DMS114 treated with DMSO at 0.1 percent for 48 hours (cell line): ENCODE data around the gene SCN7A.
"Not testable (repeated sequence)": the region's sequence is repeated elsewhere in the genome, so short reads cannot be mapped to it uniquely, and the experiment has no call there.

Experiments used
- DNase-seq: peaks from one replicate; lab custom pipeline; 2025; ENCODE audit not compliant: unreplicated experiment; lab: John Stamatoyannopoulos, UW

The SCN7A gene

GRCh38 chr2:166494140-166494624, at the start of gene SCN7A:
TSS of gene SCN7A (minus strand) at chr2:166494249. CDS start at chr2:166477696, 16,553 bp downstream.
- DNase-seq = no peak

DNA sequence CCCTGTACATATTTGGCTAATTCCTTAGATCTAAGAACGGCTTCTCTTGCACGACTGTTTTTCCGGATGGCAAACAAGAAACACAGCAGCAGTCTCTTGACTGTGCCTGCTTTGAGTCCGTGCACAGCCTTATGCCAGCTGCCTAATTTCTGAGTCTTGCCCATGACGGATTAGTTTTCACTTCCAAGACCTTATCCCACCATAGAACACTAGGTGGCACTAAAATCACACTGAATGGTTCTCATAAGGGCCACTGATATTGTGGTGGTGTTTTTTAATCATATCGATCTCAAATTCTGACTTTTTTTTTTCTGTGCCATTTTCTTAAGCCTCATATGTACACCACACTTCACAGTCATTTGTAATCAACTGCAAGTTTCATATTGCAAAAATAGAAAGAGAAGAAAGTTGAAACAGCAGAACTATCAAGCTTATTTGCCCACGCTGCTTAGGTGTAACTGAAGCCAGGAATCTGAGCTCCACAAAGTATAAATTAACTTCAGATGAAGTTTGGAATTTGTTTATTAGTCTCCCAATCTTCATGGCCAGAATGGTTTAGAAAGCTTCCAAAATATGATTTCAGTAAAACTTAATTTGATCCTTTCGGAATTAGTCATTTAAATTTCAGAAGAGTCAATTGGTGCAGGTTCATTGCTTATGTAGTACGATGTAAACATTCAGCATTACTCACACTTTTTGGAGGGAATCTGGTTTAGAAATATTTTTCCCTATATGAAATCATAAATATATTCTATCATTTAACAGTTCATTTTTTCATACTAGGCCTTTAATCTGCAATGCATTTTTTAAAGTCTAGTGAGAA, 45.5 kb upstream of the SCN7A start:
- peak; percentile 21 for DNase-seq

- no peak for DNase-seq
Observed at GRCh38 chr2:166536111-166536510, 42.1 kb upstream of the SCN7A start.

- no peak for DNase-seq
Observed at GRCh38 chr2:166521155-166521554, 27.1 kb upstream of the SCN7A start.

GRCh38 chr2:166520604-166521003, 26.6 kb upstream of the SCN7A start:
- DNase-seq = no peak

GRCh38 chr2:166519391-166519962, 25.4 kb upstream of the SCN7A start:
- DNase-seq = no peak

DNA sequence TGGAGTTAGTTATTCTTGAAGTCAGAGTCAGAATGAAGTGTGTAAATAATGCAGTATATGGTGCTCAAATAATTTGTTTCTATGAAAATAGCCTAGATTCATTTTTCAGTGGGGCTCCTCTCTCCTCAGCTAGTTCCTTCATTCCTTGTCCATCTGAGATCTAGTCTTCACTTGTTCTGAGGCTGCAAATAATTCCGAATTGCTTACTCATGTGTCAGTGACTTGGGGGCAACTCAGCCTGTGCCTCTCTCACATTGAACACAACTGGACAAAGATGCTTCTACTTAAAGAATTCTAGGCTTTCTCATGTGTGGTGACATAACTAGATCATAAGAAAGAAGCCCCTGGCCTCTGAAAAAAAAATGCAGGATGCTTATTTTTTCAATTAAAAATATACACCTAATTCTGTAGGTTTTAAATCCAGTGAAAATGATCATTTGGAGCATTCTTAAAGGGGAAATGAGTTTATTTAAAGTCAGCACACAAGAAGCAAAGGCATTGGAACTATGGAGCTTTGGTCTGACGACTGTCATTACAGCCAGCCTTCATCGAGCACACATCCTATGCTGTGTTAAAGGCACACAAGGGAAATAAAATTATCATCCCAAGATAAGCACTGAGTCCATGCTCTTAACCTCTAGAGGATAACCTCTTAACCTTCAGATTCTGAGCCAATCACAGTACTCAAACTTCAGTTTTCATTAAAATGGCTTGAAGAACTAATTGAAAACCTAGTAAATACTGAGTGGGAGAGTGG, 24.8 kb upstream of the SCN7A start:
- DNase-seq = no peak

GRCh38 chr2:166517533-166518061, 23.5 kb upstream of the SCN7A start:
- no peak for DNase-seq

DNA sequence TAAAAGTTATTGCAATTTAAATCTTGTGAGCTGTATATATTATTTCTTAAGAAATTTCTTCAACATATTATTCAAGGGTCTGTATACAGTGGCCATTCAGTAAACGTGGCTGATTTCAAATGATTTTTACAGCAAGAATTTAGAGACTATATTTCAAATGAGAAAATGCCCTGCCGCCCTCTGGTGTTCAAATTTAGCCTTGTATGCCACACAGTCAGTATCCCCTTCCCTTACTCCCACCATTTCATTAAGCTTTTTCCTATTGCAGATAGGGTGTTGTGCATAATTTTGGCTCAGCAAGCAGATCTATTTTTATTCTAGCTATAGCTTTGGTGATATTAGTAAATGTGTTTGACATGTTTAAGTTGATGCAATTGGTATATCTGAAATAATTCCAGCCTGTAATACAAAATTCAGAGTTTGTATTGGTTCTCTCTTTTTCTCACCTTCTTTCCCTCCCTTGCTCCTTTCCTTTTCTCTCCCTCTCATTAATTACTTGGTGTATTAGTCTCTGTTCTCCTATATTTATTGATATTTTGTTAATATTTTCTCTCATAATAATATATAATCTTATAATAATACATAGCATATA, 22.8 kb upstream of the SCN7A start:
- DNase-seq = peak; percentile 4

DNA sequence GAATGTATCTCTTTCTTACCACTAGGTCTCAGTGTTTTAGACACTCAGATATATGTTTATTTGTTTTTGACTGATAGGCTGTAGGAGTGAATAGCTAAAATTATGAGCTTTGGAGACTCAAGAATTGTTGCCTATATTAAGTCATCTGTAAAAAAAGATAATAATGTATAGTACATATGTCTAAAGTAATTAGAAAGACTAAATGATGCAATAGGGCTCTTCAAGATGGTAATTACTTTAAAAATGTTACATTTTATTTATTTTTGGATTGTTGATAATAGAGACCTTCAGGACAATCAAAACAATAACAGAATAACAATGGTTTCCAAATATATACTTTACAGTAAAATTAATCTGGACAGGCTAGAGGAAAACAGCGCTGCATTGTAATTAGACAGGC, 19.9 kb upstream of the SCN7A start:
- DNase-seq = no peak

DNA sequence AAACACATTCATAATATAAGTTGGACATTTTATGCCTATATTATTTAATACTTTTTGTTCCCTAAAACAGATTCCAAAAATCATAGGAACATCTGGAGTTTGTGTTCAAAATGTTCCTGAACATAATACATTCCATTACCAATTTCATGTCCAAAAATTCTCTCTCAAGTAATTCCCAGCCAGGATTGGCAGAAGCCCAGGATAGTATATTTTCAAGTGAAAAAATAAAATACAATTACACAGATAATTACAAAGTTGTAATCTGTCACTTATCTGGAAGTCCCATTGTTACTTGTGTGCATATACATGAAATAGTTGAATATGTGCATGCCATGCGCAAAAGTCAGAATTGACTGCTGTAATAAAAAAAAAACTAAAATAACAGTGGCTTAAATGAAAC, 5.2 kb upstream of the SCN7A start:
- no peak for DNase-seq

DNA sequence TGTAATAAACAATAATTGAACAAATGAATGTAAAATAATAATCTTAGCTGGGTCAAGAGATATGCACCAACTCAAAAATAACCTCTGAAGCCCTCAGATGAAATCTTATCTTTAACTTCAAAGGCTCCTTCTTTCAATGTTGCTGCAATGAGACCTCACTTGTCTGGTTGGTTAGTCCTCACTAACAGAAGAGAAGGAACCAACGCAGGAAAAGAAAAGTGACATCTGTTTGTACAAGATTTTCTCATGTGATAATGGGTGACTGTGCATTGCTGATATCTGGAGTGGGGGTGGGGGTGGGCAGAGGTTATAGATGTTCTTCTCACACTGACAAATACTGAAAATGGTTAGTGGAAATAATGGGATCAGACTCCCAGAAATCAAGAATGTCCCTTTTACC, 2.6 kb downstream of the SCN7A start:
- DNase-seq = no peak

DNA sequence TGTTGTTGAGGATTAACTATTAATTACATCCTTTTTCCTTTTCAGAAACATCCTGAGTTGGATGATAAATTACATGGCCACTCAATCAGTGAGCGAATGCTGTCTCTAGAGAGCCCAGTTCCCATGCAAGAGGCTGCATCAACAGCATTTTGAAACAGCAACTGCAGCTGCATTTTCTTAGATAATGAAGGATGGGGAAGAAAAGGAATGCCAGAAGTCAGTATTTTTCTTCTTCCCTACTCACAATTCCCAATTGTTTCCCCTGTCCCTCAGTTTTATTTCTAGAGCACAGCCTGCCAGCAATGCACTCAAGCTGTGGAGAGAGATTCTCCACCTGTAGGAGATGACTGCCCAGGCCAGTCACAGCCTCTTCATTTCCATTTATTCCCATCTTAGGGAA, 6.9 kb downstream of the SCN7A start:
- DNase-seq = no peak

DNA sequence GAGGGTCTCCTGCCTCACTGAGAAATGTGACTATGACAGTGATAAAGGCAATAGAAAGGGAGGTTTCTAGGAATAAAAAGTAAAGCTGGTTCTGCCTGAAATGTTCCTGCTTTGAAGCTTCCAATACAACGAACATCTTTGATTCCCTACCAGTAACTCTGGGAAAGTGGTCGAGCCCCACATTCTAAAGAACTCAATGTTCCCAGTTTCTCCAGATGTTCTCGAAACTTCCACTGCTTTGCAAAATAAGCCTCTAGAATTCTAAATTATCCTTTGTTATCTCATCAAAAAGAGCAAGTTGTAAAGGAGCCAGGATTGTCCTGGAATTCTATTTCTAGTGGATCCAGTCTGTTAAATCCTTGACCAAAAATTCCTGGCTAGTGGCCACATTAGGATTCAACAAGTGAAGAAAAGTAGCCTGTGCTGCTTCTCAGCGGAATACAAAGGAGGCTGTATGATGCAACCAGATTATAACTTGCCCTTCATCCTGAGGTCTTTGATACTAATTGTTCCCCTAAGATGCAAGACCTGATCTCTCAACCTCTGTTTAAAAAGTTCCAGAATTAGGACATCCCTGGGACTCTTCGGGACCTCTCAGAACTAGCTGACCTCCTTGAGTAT, 8.4 kb downstream of the SCN7A start:
- no peak for DNase-seq

DNA sequence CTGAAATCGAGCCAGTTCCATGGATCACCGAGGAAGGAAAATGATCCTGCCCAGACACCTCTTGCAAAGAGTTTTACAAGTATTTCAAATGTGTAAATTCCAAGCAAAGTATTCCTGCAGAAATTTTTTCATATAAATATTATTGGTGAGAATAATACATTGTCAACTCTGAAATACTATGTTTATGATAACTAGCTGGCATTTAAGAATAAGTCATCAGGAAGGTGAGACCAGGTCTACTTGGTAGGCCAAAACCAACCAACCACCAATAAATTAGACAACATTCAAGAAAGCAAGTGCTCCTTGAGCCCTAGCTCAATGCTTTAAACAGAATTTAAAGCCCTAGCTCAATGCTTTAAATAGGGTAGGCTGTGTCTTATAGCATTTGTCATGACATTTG, 21.7 kb downstream of the SCN7A start:
- no peak for DNase-seq

DNA sequence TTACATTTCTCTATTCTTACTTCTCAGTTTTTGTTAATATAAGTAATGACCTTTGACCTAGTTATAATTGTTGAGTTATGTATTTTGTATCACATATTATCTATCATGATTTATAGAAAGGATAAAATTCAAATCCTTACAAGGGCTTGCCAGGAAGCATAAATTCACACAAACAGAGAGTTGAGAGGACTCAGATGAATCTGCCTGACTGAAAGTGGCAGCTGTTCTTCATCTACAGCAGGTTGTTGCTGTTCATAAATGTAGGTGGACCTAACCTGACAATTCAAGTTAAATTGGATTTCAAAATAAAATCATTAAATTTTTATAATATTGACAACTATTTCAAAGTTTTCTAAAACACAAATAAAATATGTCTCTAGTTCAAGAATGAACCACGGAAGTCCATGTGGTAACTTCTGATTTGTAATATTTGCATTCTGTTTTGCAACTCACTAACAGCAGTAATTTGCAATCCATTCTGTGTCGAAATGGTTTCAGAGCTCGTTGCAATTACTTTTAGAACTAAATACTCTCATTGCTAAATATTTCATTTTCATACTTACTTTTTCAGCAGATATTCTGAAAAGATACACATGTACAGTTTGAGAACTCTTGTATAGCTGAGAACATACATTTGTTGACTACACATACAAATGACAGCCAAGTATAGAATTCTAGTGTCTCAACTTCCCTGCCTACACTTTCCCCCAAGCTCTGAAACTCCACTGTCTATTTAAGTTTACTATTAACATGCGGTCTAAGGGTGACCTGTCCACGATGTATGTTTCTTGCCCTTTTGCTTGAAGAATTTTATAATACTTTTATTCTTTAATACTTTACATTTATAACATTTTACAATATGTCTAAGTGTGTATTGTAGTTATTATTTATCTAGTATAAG, 25.7 kb downstream of the SCN7A start:
- no peak for DNase-seq

DNA sequence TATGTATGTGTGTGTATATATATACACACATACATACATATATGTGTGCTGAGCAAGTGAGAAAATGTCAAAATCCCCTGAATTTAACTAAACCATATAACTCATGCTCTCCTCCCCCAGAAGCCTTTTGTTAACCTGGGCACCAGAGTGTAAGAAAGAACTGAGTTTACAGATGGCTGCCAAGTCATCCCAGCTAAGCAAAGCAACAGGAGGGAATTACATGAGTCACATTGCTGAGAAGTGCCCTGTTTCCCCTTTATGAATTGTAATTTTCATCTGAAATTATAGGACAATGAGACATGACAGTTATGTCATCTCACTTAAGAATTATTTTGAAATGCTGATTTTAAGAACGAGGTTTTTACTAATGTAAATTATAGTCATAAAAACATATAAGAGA, 29.9 kb downstream of the SCN7A start:
- DNase-seq = no peak

- no peak for DNase-seq
Observed at GRCh38 chr2:166463640-166464039, 30.4 kb downstream of the SCN7A start.

DNA sequence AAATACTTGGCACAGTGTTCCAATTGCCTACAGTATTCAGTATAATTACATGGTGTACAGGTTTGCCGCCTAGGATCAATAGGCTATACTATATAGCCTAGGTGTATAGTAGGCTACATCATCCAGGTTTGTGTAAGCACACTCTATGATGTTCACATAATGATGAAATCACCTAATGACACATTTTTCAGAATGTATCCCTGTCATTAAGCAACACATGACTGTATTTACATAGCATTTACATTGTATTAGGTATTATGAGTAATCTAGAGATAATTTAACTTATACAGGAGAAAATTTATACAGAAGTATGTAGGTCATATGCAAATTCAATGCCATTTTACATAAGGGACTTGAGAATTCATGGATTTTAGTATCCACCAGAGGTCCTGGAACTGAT, 35.4 kb downstream of the SCN7A start:
- no peak for DNase-seq

GRCh38 chr2:166455823-166456222, 38.2 kb downstream of the SCN7A start:
- DNase-seq = not testable (repeated sequence)
